GM23338 (cell line): ENCODE data around the gene FITM2. TPM values are rescaled to one million over a fixed set of nuclear protein-coding genes. Genes with fewer than 3 reads are reported as not detected.

Experiments used
- ATAC-seq: fragments of 200-7000 bp; cut with Tn5 transposase; 3 replicates; pipeline ENCODE4 v1.9.1; 2020
- DNase-seq: peaks from one replicate; pipeline ENCODE4 v3.0.0-alpha.2; 2015; ENCODE audit warnings: low spot score
- H2AFZ ChIP-seq: fragments of 200-600 bp; sonication (generic); 2 replicates; pipeline ENCODE4 v1.8.0; 2016; ENCODE audit warnings: antibody characterized with exemption, mild to moderate bottlenecking, moderate library complexity
- H3F3A ChIP-seq: fragments of 200-600 bp; sonication (generic); replicated peaks from 2 replicates; pipeline ENCODE4 v1.8.0; 2017; ENCODE audit warnings: antibody characterized with exemption, mixed run types, low read depth
- H3K27ac ChIP-seq: fragments of 200-600 bp; sonication (generic); 2 replicates; pipeline ENCODE4 v1.6.1; 2016; ENCODE audit warnings: low read depth
- H3K27me3 ChIP-seq: fragments of 200-600 bp; sonication (generic); 2 replicates; pipeline ENCODE4 v1.8.0; 2016; ENCODE audit warnings: mild to moderate bottlenecking, mixed run types, moderate library complexity; ENCODE audit not compliant: insufficient read depth
- H3K36me3 ChIP-seq: fragments of 200-600 bp; sonication (generic); 2 replicates; pipeline ENCODE4 v1.8.0; 2016; ENCODE audit warnings: mild to moderate bottlenecking; ENCODE audit not compliant: insufficient read depth
- H3K4me1 ChIP-seq: fragments of 200-600 bp; sonication (generic); 2 replicates; pipeline ENCODE4 v1.8.0; 2016; ENCODE audit warnings: mild to moderate bottlenecking, moderate library complexity; ENCODE audit not compliant: insufficient read depth
- H3K4me2 ChIP-seq: fragments of 200-600 bp; sonication (generic); 2 replicates; pipeline ENCODE4 v1.7.1; 2017; ENCODE audit warnings: mixed run types
- H3K4me3 ChIP-seq: fragments of 200-600 bp; sonication (generic); 2 replicates; pipeline ENCODE4 v1.6.1; 2016; ENCODE audit warnings: mixed run types
- H3K79me2 ChIP-seq: fragments of 200-600 bp; sonication (generic); replicated peaks from 2 replicates; pipeline ENCODE4 v1.8.0; 2017; ENCODE audit warnings: mild to moderate bottlenecking; ENCODE audit not compliant: insufficient read depth
- H3K9me2 ChIP-seq: fragments of 200-600 bp; sonication (generic); 2 replicates; pipeline ENCODE4 v1.8.0; 2017; ENCODE audit not compliant: insufficient read depth
- H4K20me1 ChIP-seq: fragments of 200-600 bp; sonication (generic); replicated peaks from 2 replicates; pipeline ENCODE4 v1.8.0; 2017; ENCODE audit warnings: mild to moderate bottlenecking; ENCODE audit not compliant: insufficient read depth
- H3K27ac Mint-ChIP-seq: 2 replicates; pipeline ENCODE4 v1.8.0; 2020; ENCODE audit warnings: inconsistent platforms, mild to moderate bottlenecking, moderate library complexity, mixed read lengths
- H3K27me3 Mint-ChIP-seq: 3 replicates; pipeline ENCODE4 v1.8.0; 2022; ENCODE audit warnings: low read depth, mild to moderate bottlenecking, moderate library complexity, mixed read lengths, inconsistent platforms; ENCODE audit not compliant: insufficient read depth, poor library complexity
- H3K36me3 Mint-ChIP-seq: 3 replicates; pipeline ENCODE4 v1.8.0; 2021; ENCODE audit warnings: low read depth, mild to moderate bottlenecking, inconsistent platforms, moderate library complexity, mixed read lengths
- H3K4me1 Mint-ChIP-seq: 3 replicates; pipeline ENCODE4 v1.8.0; 2020; ENCODE audit warnings: mild to moderate bottlenecking, inconsistent platforms, mixed read lengths
- H3K4me3 Mint-ChIP-seq: 3 replicates; pipeline ENCODE4 v1.8.0; 2021; ENCODE audit warnings: moderate library complexity, mild to moderate bottlenecking, inconsistent platforms, mixed read lengths
- H3K9me3 Mint-ChIP-seq: 3 replicates; pipeline ENCODE4 v1.8.0; 2020; ENCODE audit warnings: moderate library complexity, mild to moderate bottlenecking, inconsistent platforms, mixed read lengths
- CREB1 ChIP-seq: fragments of 250-450 bp; sonication (Bioruptor Pico); IDR thresholded peaks from 2 replicates; pipeline ENCODE4 v1.5.0; 2020; ENCODE audit warnings: low read depth, mild to moderate bottlenecking, moderate library complexity
- CTCF ChIP-seq, 2 experiments: fragments of 200-600 bp in 1 of 2; sonication (generic) in 1 of 2; conservative IDR thresholded peaks; 2 replicates each; pipeline versions ENCODE4 v1.5.1 to v1.6.1; 2016 to 2017; ENCODE audit warnings: antibody characterized with exemption in 2 of 2, low read depth in 2 of 2, mild to moderate bottlenecking in 2 of 2, moderate library complexity in 1 of 2
- ETS1 ChIP-seq: IDR thresholded peaks from 2 replicates; pipeline ENCODE4 v1.6.1; 2016; ENCODE audit warnings: antibody characterized with exemption
- EZH2 ChIP-seq: fragments of 200-600 bp; sonication (generic); IDR thresholded peaks from one replicate; pipeline ENCODE4 v1.8.0; 2017; ENCODE audit warnings: antibody characterized with exemption, mild to moderate bottlenecking, low read depth; ENCODE audit not compliant: unreplicated experiment
- EZH2phosphoT487 ChIP-seq: fragments of 200-600 bp; sonication (generic); IDR thresholded peaks from one replicate; pipeline ENCODE4 v1.8.1; 2018; ENCODE audit warnings: antibody characterized with exemption; ENCODE audit not compliant: unreplicated experiment
- JUNB ChIP-seq: IDR thresholded peaks from one replicate; pipeline ENCODE4 v1.6.1; 2016; ENCODE audit warnings: antibody characterized with exemption; ENCODE audit not compliant: unreplicated experiment
- NANOG ChIP-seq: IDR thresholded peaks from 2 replicates; pipeline ENCODE4 v1.6.1; 2016; ENCODE audit warnings: antibody characterized with exemption, borderline replicate concordance
- POLR2AphosphoS5 ChIP-seq: IDR thresholded peaks from 2 replicates; pipeline ENCODE4 v1.6.1; 2016; ENCODE audit warnings: antibody characterized with exemption, low read depth
- REST ChIP-seq: IDR thresholded peaks from one replicate; pipeline ENCODE4 v1.6.1; 2018; ENCODE audit warnings: antibody characterized with exemption; ENCODE audit not compliant: unreplicated experiment
- STAT1 ChIP-seq: IDR thresholded peaks from one replicate; pipeline ENCODE4 v1.6.1; 2016; ENCODE audit warnings: antibody characterized with exemption; ENCODE audit not compliant: unreplicated experiment
- ZNF114 ChIP-seq: fragments of 250-450 bp; sonication (Bioruptor Pico); IDR thresholded peaks from 2 replicates; pipeline ENCODE4 v1.5.0; 2020; ENCODE audit warnings: mild to moderate bottlenecking, moderate library complexity
- ZNF331 ChIP-seq: fragments of 250-450 bp; sonication (Bioruptor Pico); IDR thresholded peaks from 2 replicates; pipeline ENCODE4 v1.5.0; 2020; ENCODE audit warnings: low read depth, mild to moderate bottlenecking, moderate library complexity
- polyA plus RNA-seq: library from polyadenylated mRNA; unstranded; fragments of >200 nt; fragmentation: Nextera tagmentation; extraction: Ambion mirVana; gene quantifications from 2 replicates; pipeline ENCODE4 v1.2.1, GENCODE V29; 2016
- total RNA-seq: library from RNA; depleted of rRNA; stranded (reverse); fragments of >200 nt; shearing (Covaris generic); gene quantifications from 2 replicates; pipeline ENCODE4 v1.2.3, GENCODE V29; 2014

FITM2 gene
- total and polyA plus RNA-seq, 2 experiments from 2014 or later = 0.87 to 1.6 TPM

GRCh38 chr20:44287272-44288097, 23.5 kb downstream of the FITM2 start (continued):
- no peak for TF ChIP-seq ZNF331
- no peak for TF ChIP-seq JUNB
- no peak for TF ChIP-seq REST
- TF ChIP-seq EZH2 = no peak
- TF ChIP-seq ETS1 = no peak
- TF ChIP-seq NANOG = no peak
- TF ChIP-seq CREB1 (CRISPR knock-in tag) = no peak
- TF ChIP-seq ZNF114 (CRISPR knock-in tag) = no peak
- no peak for TF ChIP-seq POLR2AphosphoS5
- no peak for TF ChIP-seq EZH2phosphoT487

- no peak for DNase-seq
- TF ChIP-seq NANOG = no peak
- TF ChIP-seq POLR2AphosphoS5 = no peak
- no peak for TF ChIP-seq CREB1 (CRISPR knock-in tag)
- TF ChIP-seq STAT1 = no peak
- TF ChIP-seq EZH2phosphoT487 = no peak
- TF ChIP-seq CTCF (conservative IDR thresholded peaks at IDR 0.05; ENCODE audit: low read depth in 2 of 2) = no peak
- TF ChIP-seq EZH2 = no peak
- no peak for TF ChIP-seq JUNB
- no peak for TF ChIP-seq REST
- TF ChIP-seq ETS1 = no peak
- no peak for TF ChIP-seq ZNF331
- TF ChIP-seq ZNF114 (CRISPR knock-in tag) = no peak
Observed at GRCh38 chr20:44284032-44284431, 27.0 kb downstream of the FITM2 start.

More at GRCh38 chr20:44284032-44284431, 27.0 kb downstream of the FITM2 start:
- Histone ChIP-seq H3K36me3 (no peaks in the 10 kb centered on the region), H3F3A (no peaks in the 10 kb centered on the region), H2AFZ (no peak overlapping the region), H4K20me1 (no peaks in the 10 kb centered on the region; the same call in 1 of the 2 replicates), H3K27ac (no peak overlapping the region), H3K79me2 (no peaks in the 10 kb centered on the region), H3K27me3 (no peaks in the 10 kb centered on the region), H3K4me3 (no peak overlapping the region), H3K9me2 (no peaks in the 10 kb centered on the region), H3K4me2 (no peak overlapping the region), H3K4me1 (no peaks in the 10 kb centered on the region)
- no peak overlapping the region for H3K27ac Mint-ChIP-seq
- H3K4me3 Mint-ChIP-seq = no peak overlapping the region
- H3K9me3 Mint-ChIP-seq = peaks cover 3% of the 10 kb centered on the region; the same call in 2 of the 3 replicates
- ATAC-seq = no peak
- no peaks in the 10 kb centered on the region for H3K4me1 Mint-ChIP-seq
- H3K27me3 Mint-ChIP-seq = peaks cover 3% of the 10 kb centered on the region
- H3K36me3 Mint-ChIP-seq = peaks cover 3% of the 10 kb centered on the region; the same call in 1 of the 3 replicates
